IMR-90 (cell line): ENCODE measurements around the gene VIPR2. TPM values are rescaled to one million over a fixed set of nuclear protein-coding genes. Genes with fewer than 3 reads are reported as not detected.

Experiments used
- ATAC-seq: fragments of 200-7000 bp; cut with Tn5 transposase; 2 replicates; pipeline ENCODE4 v1.9.1; 2020; ENCODE audit warnings: low read depth, mild to moderate bottlenecking, moderate library complexity
- BruUV-seq: library from RNA; stranded (reverse); fragments of 400-500 nt; replicated peaks from 2 replicates; lab custom pipeline; 2021; lab: Mats Ljungman, UMichigan
- CTCF ChIA-PET: fragments of 300-600 bp; formaldehyde crosslinking; extraction: SDS; loops from one replicate; lab custom pipeline; 2021; ENCODE audit warnings: antibody characterized with exemption; lab: Yijun Ruan, JAX
- POLR2A ChIA-PET: fragments of 300-600 bp; sonication (Branson Sonifier 250); formaldehyde crosslinking; loops from one replicate; lab custom pipeline; 2022; ENCODE audit warnings: antibody characterized with exemption; ENCODE audit not compliant: unreplicated experiment; lab: Charles Lee
- DNase-seq: peaks from one replicate; pipeline ENCODE4 v3.0.0; 2013
- H2AFZ ChIP-seq: replicated peaks from 2 replicates; pipeline ENCODE3; 2013; ENCODE audit warnings: low read length, mild to moderate bottlenecking; ENCODE audit not compliant: poor library complexity
- H2AK5ac ChIP-seq: 2 replicates; pipeline ENCODE4 v1.6.1; 2013; ENCODE audit warnings: low read depth, low read length, inconsistent platforms
- H2AK9ac ChIP-seq: replicated peaks from 2 replicates; pipeline ENCODE3; 2013; ENCODE audit warnings: mild to moderate bottlenecking, low read depth, low read length, moderate library complexity; ENCODE audit not compliant: poor library complexity
- H2BK120ac ChIP-seq: 2 replicates; pipeline ENCODE4 v1.6.1; 2013; ENCODE audit warnings: low read depth, low read length, inconsistent platforms
- H2BK15ac ChIP-seq: 3 replicates; pipeline ENCODE4 v1.6.1; 2013; ENCODE audit warnings: low read depth, low read length, inconsistent platforms
- H2BK20ac ChIP-seq: 2 replicates; pipeline ENCODE4 v1.6.1; 2013; ENCODE audit warnings: low read depth, mild to moderate bottlenecking, inconsistent platforms, low read length, moderate library complexity
- H2BK5ac ChIP-seq: 2 replicates; pipeline ENCODE4 v1.6.1; 2013; ENCODE audit warnings: mild to moderate bottlenecking, low read depth, low read length, inconsistent platforms; ENCODE audit not compliant: poor library complexity, severe bottlenecking
- H3K14ac ChIP-seq: replicated peaks from 2 replicates; pipeline ENCODE4 v1.6.1; 2013; ENCODE audit warnings: low read depth, low read length, inconsistent platforms
- H3K18ac ChIP-seq: 2 replicates; pipeline ENCODE4 v1.6.1; 2013; ENCODE audit warnings: low read depth, low read length, control low read depth
- H3K23ac ChIP-seq: 2 replicates; pipeline ENCODE4 v1.6.1; 2013; ENCODE audit warnings: low read depth, low read length, inconsistent platforms
- H3K27ac ChIP-seq: 2 replicates; pipeline ENCODE4 v1.5.1; 2013; ENCODE audit warnings: mild to moderate bottlenecking, control low read depth, low read length; ENCODE audit not compliant: insufficient read depth
- H3K27me3 ChIP-seq: 2 replicates; pipeline ENCODE4 v1.6.1; 2013; ENCODE audit warnings: low read length; ENCODE audit not compliant: control insufficient read depth, insufficient read depth
- H3K36me3 ChIP-seq: 2 replicates; pipeline ENCODE4 v1.6.1; 2013; ENCODE audit warnings: low read length, mixed read lengths; ENCODE audit not compliant: control insufficient read depth, insufficient read depth
- H3K4ac ChIP-seq: 2 replicates; pipeline ENCODE4 v1.6.1; 2013; ENCODE audit warnings: low read depth, low read length, inconsistent platforms
- H3K4me1 ChIP-seq: 2 replicates; pipeline ENCODE4 v1.6.1; 2013; ENCODE audit warnings: low read length, mixed read lengths; ENCODE audit not compliant: control insufficient read depth, insufficient read depth
- H3K4me2 ChIP-seq: 2 replicates; pipeline ENCODE4 v1.6.1; 2013; ENCODE audit warnings: low read depth, mild to moderate bottlenecking, control low read depth, low read length, moderate library complexity
- H3K4me3 ChIP-seq: 2 replicates; pipeline ENCODE4 v1.5.1; 2013; ENCODE audit warnings: low read depth, mild to moderate bottlenecking, control low read depth, low read length, moderate library complexity; ENCODE audit not compliant: insufficient read depth
- H3K56ac ChIP-seq: 2 replicates; pipeline ENCODE4 v1.6.1; 2013; ENCODE audit warnings: low read length, inconsistent platforms; ENCODE audit not compliant: insufficient read depth; ENCODE audit errors: extremely low read depth
- H3K79me1 ChIP-seq, 2 experiments: 2 replicates each; pipeline ENCODE4 v1.6.1; 2013; ENCODE audit warnings: low read length in 2 of 2, inconsistent platforms in 1 of 2, low read depth in 1 of 2
- H3K9ac ChIP-seq: 2 replicates; pipeline ENCODE4 v1.6.1; 2013; ENCODE audit warnings: low read depth, low read length, control low read depth
- H3K9me1 ChIP-seq: 2 replicates; pipeline ENCODE4 v1.6.1; 2013; ENCODE audit warnings: low read length, inconsistent platforms; ENCODE audit not compliant: insufficient read depth
- H3K9me3 ChIP-seq: 2 replicates; pipeline ENCODE4 v1.6.1; 2013; ENCODE audit warnings: low read length; ENCODE audit not compliant: control insufficient read depth, insufficient read depth
- H4K20me1 ChIP-seq: 2 replicates; pipeline ENCODE4 v1.6.1; 2013; ENCODE audit warnings: low read length, inconsistent platforms; ENCODE audit not compliant: insufficient read depth
- H4K5ac ChIP-seq: 2 replicates; pipeline ENCODE4 v1.6.1; 2013; ENCODE audit warnings: mild to moderate bottlenecking, low read depth, low read length, control low read depth
- H4K8ac ChIP-seq, 2 experiments: 2 replicates each; pipeline ENCODE4 v1.6.1; 2013; ENCODE audit warnings: low read depth in 2 of 2, low read length in 2 of 2, control low read depth in 1 of 2, inconsistent platforms in 1 of 2
- H4K91ac ChIP-seq: 2 replicates; pipeline ENCODE4 v1.6.1; 2013; ENCODE audit warnings: low read depth, low read length, inconsistent platforms; ENCODE audit not compliant: insufficient read depth
- CHD1 ChIP-seq: IDR thresholded peaks from 2 replicates; pipeline ENCODE4 v1.6.1; 2012; ENCODE audit warnings: low read depth, low read length, improper control_type of control experiment
- ELK1 ChIP-seq: fragments of 150-350 bp; IDR thresholded peaks from 2 replicates; pipeline ENCODE4 v1.6.1; 2016; ENCODE audit warnings: low read depth, mild to moderate bottlenecking, low read length, moderate library complexity, borderline replicate concordance
- MAFK ChIP-seq: IDR thresholded peaks from 2 replicates; pipeline ENCODE4 v1.6.1; 2012; ENCODE audit warnings: low read depth, low read length, improper control_type of control experiment
- MXI1 ChIP-seq: IDR thresholded peaks from 2 replicates; pipeline ENCODE4 v1.6.1; 2012; ENCODE audit warnings: low read depth, mild to moderate bottlenecking, low read length, moderate library complexity, borderline replicate concordance
- POLR2A ChIP-seq: IDR thresholded peaks from 2 replicates; pipeline ENCODE4 v1.6.1; 2012; ENCODE audit warnings: mild to moderate bottlenecking, low read depth, low read length
- SMC3 ChIP-seq: fragments of 150-350 bp; IDR thresholded peaks from 2 replicates; pipeline ENCODE4 v1.6.1; 2016; ENCODE audit warnings: low read depth, mild to moderate bottlenecking, antibody characterized with exemption, low read length, moderate library complexity
- WGBS, 2 experiments: methylation state at CpG; one replicate each; pipeline versions ENCODE4 v1.1.5 to v1.1.7; 2013; ENCODE audit warnings: missing lambda C conversion rate in 2 of 2; ENCODE audit not compliant: insufficient read length in 1 of 2; ENCODE audit errors: extremely low coverage in 2 of 2; 5-methylcytosine and 5-hydroxymethylcytosine counted together
- dilution Hi-C: fragments of 300-500 bp; cut with HindIII; formaldehyde crosslinking; loops from one replicate; pipeline ENCODE4 v1.14.3; 2018; ENCODE audit warnings: low sequenced_read_pairs; ENCODE audit not compliant: unreplicated experiment
- in situ Hi-C: fragments of 300-500 bp; cut with MboI; formaldehyde crosslinking; loops from 3 replicates; pipeline ENCODE4 v1.14.3; 2019; ENCODE audit warnings: low sequenced_read_pairs, inconsistent platforms, mixed read lengths
- intact Hi-C: fragments of 100-400 bp; cut with micrococcal nuclease; formaldehyde crosslinking; loops from 2 replicates; pipeline ENCODE4 v1.10.0; 2022
- polyA plus RNA-seq, 3 experiments: library from polyadenylated mRNA; depleted of rRNA; stranded (reverse); fragments of >200 nt; gene quantifications; 2 replicates each; pipeline ENCODE4 v1.2.3, GENCODE V29; 2012; ENCODE audit warnings: low replicate concordance in 1 of 3
- total RNA-seq: library from RNA; depleted of rRNA; stranded (reverse); fragments of >200 nt; gene quantifications from 2 replicates; pipeline ENCODE4 v1.2.3, GENCODE V29; 2012
- TF ChIP-seq, protein P1 (sequence below): fragments of 150-350 bp; IDR thresholded peaks from 2 replicates; pipeline ENCODE4 v1.6.1; 2017; ENCODE audit warnings: mild to moderate bottlenecking, antibody characterized with exemption, low read length, low read depth

The VIPR2 gene
- total and polyA plus RNA-seq, 2 of the 4 experiments (the other 2 are of a cell fraction), result not detected

DNA sequence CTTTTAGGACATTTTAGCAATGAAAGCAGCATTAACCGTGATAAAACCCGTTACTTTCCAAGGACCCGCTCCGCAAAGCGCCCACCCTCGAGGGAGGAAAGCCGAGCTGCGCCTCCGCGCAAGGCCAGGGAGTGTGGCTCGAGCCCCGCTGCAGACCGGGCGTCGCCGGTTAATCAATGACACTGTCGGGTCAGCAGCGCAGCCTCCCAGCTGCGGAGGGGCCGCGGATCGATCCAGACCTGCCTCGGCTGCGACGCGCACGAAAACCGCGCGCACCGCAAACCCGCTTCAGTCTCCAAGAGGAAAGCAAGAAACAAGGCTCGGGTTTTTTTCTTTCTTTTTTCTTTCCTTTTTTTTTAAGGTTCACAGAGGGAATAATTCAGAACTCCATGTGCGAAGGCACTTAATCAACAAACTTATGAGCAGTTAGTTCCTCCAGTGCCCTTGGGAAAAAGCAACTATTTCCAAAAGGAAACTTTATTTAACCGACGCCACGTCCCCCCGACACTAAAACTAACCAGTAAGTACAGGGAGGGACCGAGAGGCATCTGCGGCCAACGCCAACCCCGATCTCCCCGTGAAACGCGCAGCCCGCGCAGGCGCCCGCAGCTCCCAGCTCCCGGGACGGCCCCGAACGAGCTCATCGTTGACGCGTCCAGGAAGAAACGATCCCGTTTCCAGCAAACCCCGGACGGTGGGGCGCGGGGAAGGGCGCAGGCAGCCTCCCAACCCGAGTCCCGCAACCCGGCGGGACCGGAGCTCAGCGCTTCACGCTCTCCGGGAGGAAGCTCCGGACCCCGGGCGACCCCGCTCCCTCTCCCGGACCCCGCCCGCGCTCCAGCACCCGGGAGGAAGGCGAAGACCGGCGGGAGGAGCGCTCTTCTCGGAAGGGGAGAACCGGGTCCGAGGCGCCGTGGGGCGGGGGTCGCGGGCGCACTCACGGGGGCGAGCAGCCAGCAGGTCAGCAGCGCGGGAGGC, 598 bp downstream of the VIPR2 start:
- H4K5ac ChIP-seq, result no peak overlapping the region
- H3K4me2 ChIP-seq, result peak overlapping the region; percentile 45; the same call in 1 of the 2 replicates
- H3K27me3 ChIP-seq, result peaks cover 5% of the 10 kb centered on the region; the same call in 1 of the 2 replicates
- H3K27ac ChIP-seq, result no peak overlapping the region
- dilution Hi-C loops, result no loop called here
- no peak overlapping the region for H3K23ac ChIP-seq
- H2AK9ac ChIP-seq, result no peak overlapping the region
- H2BK5ac ChIP-seq, result no peak overlapping the region
- WGBS, 2 experiments, result 5% methylated on average over 53 of the region's 97 CpGs; no CpG with 5 or more reads in 1 of the 2 experiments
- H3K18ac ChIP-seq, result no peak overlapping the region
- no peak overlapping the region for H2BK120ac ChIP-seq
- H2BK15ac ChIP-seq, result no peak overlapping the region
- H3K9me1 ChIP-seq, result no peaks in the 10 kb centered on the region
- POLR2A ChIA-PET, result no interaction called here
- intact Hi-C loops, result no loop called here
- no peak for ATAC-seq
- no peak overlapping the region for H2BK20ac ChIP-seq
- H3K4me1 ChIP-seq, result no peaks in the 10 kb centered on the region
- no TSS peak for BruUV-seq
- no peak overlapping the region for H3K4me3 ChIP-seq
- no peak overlapping the region for H2AFZ ChIP-seq
- no peaks in the 10 kb centered on the region for H4K20me1 ChIP-seq
- H3K9ac ChIP-seq, result no peak overlapping the region
- H2AK5ac ChIP-seq, result no peak overlapping the region
- H3K4ac ChIP-seq, result no peak overlapping the region
- in situ Hi-C loops, result no loop called here
- no peak overlapping the region for H4K91ac ChIP-seq
- no peaks in the 10 kb centered on the region for H3K36me3 ChIP-seq
- H3K79me1 ChIP-seq, result no peaks in the 10 kb centered on the region
- CTCF ChIA-PET, result no interaction called here
- no peak for TF ChIP-seq ELK1
- no peak for TF ChIP-seq CHD1
- TF ChIP-seq MXI1, result no peak
- no peak for TF ChIP-seq MAFK
- no peak for TF ChIP-seq SMC3
- TF ChIP-seq POLR2A, result no peak
- TF ChIP-seq, protein P1, sequence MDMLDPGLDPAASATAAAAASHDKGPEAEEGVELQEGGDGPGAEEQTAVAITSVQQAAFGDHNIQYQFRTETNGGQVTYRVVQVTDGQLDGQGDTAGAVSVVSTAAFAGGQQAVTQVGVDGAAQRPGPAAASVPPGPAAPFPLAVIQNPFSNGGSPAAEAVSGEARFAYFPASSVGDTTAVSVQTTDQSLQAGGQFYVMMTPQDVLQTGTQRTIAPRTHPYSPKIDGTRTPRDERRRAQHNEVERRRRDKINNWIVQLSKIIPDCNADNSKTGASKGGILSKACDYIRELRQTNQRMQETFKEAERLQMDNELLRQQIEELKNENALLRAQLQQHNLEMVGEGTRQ, result no peak
- H3K56ac ChIP-seq, result no peak overlapping the region
- peaks cover 11% of the 10 kb centered on the region; the same call in 1 of the 2 replicates for H3K9me3 ChIP-seq
- no peak overlapping the region for H4K8ac ChIP-seq
- no peak for DNase-seq
- H3K14ac ChIP-seq, result no peak overlapping the region
